Esophagus squamous epithelium (tissue), 5 donors: ENCODE measurements around the gene INSR. TPM values are rescaled to one million over a fixed set of nuclear protein-coding genes. Genes with fewer than 3 reads are reported as not detected.

Experiments
- DNase-seq: peaks from one replicate; lab custom pipeline; 2025; lab: John Stamatoyannopoulos, UW
- H3K27ac ChIP-seq, 4 donors: fragments of 200-600 bp; sonication (generic); one replicate each; pipeline ENCODE4 v1.5.1; 2016 to 2019; ENCODE audit warnings: mild to moderate bottlenecking in 1 of 4
- H3K27me3 ChIP-seq, 4 donors: fragments of 200-600 bp; sonication (generic); 1 replicate in 3 of 4; 2 replicates in 1 of 4; pipeline versions ENCODE4 v1.5.1 to v1.6.0; 2017 to 2021; ENCODE audit warnings: antibody characterized with exemption in 1 of 4
- H3K36me3 ChIP-seq, 3 donors: fragments of 200-600 bp; sonication (generic); one replicate each; pipeline ENCODE4 v1.5.1; 2016 to 2019
- H3K4me1 ChIP-seq, 3 donors: fragments of 200-600 bp; sonication (generic); one replicate each; pipeline ENCODE4 v1.5.1; 2017 to 2019
- H3K4me3 ChIP-seq, 4 donors: fragments of 200-600 bp; sonication (generic); 1 replicate in 3 of 4; 2 replicates in 1 of 4; pipeline ENCODE4 v1.5.1; 2016 to 2019; ENCODE audit warnings: mild to moderate bottlenecking in 2 of 4, moderate library complexity in 1 of 4
- H3K9me3 ChIP-seq, 3 donors: fragments of 200-600 bp; sonication (generic); one replicate each; pipeline ENCODE4 v1.5.1; 2016 to 2019
- CTCF ChIP-seq, 6 experiments: fragments of 450-650 bp in 4 of 6; fragments of 200-600 bp in 2 of 6; sonication (generic) in 2 of 6; IDR thresholded peaks; one replicate each; pipeline ENCODE4 v1.5.1; 2016 to 2019; ENCODE audit warnings: antibody characterized with exemption in 6 of 6, mild to moderate bottlenecking in 4 of 6, moderate library complexity in 4 of 6
- POLR2A ChIP-seq, 4 donors: fragments of 450-650 bp; IDR thresholded peaks; one replicate each; pipeline ENCODE4 v1.6.1; 2017; ENCODE audit warnings: antibody characterized with exemption in 4 of 4, mild to moderate bottlenecking in 4 of 4, moderate library complexity in 3 of 4
- WGBS, 2 donors: methylation state at CpG; one replicate each; pipeline ENCODE4 v1.1.5; 2018; 5-methylcytosine and 5-hydroxymethylcytosine counted together
- intact Hi-C: fragments of 100-400 bp; cut with DNase I; formaldehyde crosslinking; loops from one replicate; pipeline ENCODE4 v1.15.0; 2022
- total RNA-seq, 4 donors: library from RNA; depleted of rRNA; stranded (reverse); fragments of >200 nt; gene quantifications; one replicate each; pipeline ENCODE4 v1.1.0, GENCODE V29; 2016
- donor health status: DM: yes; HTN: yes; CAD: no.

Gene INSR
- total RNA-seq, 4 donors from 2014 or later = 4.9 to 33.4 (median 10.8) TPM

- 88 to 97% methylated on average over 6 of the region's 6 CpGs for WGBS, 2 donors
- Histone ChIP-seq H3K36me3 (no peaks in the 10 kb centered on the region), H3K27ac (no peak overlapping the region), H3K27me3 (peaks cover 0 to 87% (median 0%) of the 10 kb centered on the region in 4 donors), H3K4me1 (peaks cover 12 to 40% (median 13%) of the 10 kb centered on the region in 3 donors), H3K9me3 (no peaks in the 10 kb centered on the region), H3K4me3 (no peak overlapping the region)
- intact Hi-C loops = no loop called here
- no peak for DNase-seq
- TF ChIP-seq CTCF (IDR thresholded peaks at IDR 0.05) = no peak
- TF ChIP-seq POLR2A (IDR thresholded peaks at IDR 0.05) = no peak
Measured at GRCh38 chr19:7295912-7296536, 1.8 kb upstream of the INSR start.

- no peaks in the 10 kb centered on the region for H3K36me3 ChIP-seq
- no peak for TF ChIP-seq POLR2A (IDR thresholded peaks at IDR 0.05)
- TF ChIP-seq CTCF (IDR thresholded peaks at IDR 0.05) = peak in 5 of 6 experiments; percentile 19 to 36 (median 27)
- H3K27ac ChIP-seq = peak overlapping the region; percentile 77 to 90 (median 84)
- peaks cover 12 to 44% (median 13%) of the 10 kb centered on the region in 3 donors for H3K4me1 ChIP-seq
- intact Hi-C loops = no loop called here
- H3K27me3 ChIP-seq = peaks cover 0 to 88% (median 0%) of the 10 kb centered on the region in 4 donors
- H3K4me3 ChIP-seq = peak overlapping the region; percentile 72 to 93 (median 79)
- no peak for DNase-seq
- H3K9me3 ChIP-seq = no peaks in the 10 kb centered on the region
- WGBS, 2 donors = 3 to 17% methylated on average over 11 to 19 of the region's 43 CpGs
Measured at GRCh38 chr19:7294558-7295212, 471 bp upstream of the INSR start.

GRCh38 chr19:7292950-7293761 is 1.1 kb downstream of the INSR start:
- 31 to 32% methylated on average over 13 to 16 of the region's 54 CpGs for WGBS, 2 donors
- no peak for DNase-seq
- peak overlapping the region; percentile 72 to 93 (median 79) for H3K4me3 ChIP-seq
- peak overlapping the region; percentile 72 to 90 (median 84) for H3K27ac ChIP-seq
- peaks cover 12 to 44% (median 13%) of the 10 kb centered on the region in 3 donors for H3K4me1 ChIP-seq
- intact Hi-C loops = loop anchor here (2.0 kb wide), 1 partner anchor 94 kb away; no protein-coding TSS in a partner anchor
- no peaks in the 10 kb centered on the region for H3K9me3 ChIP-seq
- no peaks in the 10 kb centered on the region for H3K36me3 ChIP-seq
- H3K27me3 ChIP-seq = peaks cover 0 to 88% (median 0%) of the 10 kb centered on the region in 4 donors
- TF ChIP-seq CTCF (IDR thresholded peaks at IDR 0.05) (no peak), POLR2A (IDR thresholded peaks at IDR 0.05) (no peak)

- peak overlapping the region; percentile 72 to 93 (median 79) for H3K4me3 ChIP-seq
- peaks cover 12 to 44% (median 13%) of the 10 kb centered on the region in 3 donors for H3K4me1 ChIP-seq
- no peak for DNase-seq
- H3K9me3 ChIP-seq = no peaks in the 10 kb centered on the region
- H3K36me3 ChIP-seq = no peaks in the 10 kb centered on the region
- H3K27me3 ChIP-seq = peaks cover 0 to 88% (median 0%) of the 10 kb centered on the region in 4 donors
- 49 to 58% methylated on average over 11 of the region's 12 CpGs for WGBS, 2 donors
- peak overlapping the region in 3 of 4 donors; percentile 72 to 90 (median 86) for H3K27ac ChIP-seq
- intact Hi-C loops = loop anchor here (2.0 kb wide), 1 partner anchor 94 kb away; no protein-coding TSS in a partner anchor
- no peak for TF ChIP-seq CTCF (IDR thresholded peaks at IDR 0.05)
- no peak for TF ChIP-seq POLR2A (IDR thresholded peaks at IDR 0.05)
Measured at GRCh38 chr19:7292352-7292949, 1.8 kb downstream of the INSR start.
